HG03064 (cell line): ENCODE data around the gene OR8D1.
A peak's percentile ranks its signal among the peaks of the same experiment; 100 is the strongest.

Experiments used
- ATAC-seq: cut with Tn5 transposase; IDR thresholded peaks from one replicate; pipeline ENCODE4 v1.9.1; 2021; ENCODE audit warnings: low read depth; ENCODE audit not compliant: unreplicated experiment

Gene OR8D1

DNA sequence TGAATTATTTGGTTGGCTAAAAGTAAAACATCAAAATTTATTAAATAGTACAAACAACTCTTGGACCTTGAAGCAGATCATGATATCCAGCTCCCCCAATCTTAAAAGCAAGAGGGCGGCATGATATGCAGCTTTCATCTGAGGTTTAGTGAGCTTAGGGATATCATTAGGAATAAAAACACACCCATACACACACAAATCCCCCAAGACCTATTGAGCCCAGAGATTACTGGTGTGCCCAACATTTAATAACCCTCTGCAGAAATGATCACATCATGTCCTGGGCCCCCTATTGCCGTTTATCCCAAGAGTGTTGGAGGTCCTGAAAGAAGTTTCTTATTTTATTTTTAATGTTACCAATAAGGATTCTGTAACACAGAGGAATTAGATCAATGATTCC, at the start of gene OR8D1:
TSS of gene OR8D1 (minus strand) at position 101 of the 400 bp plus-strand sequence. CDS start 3,183 bp downstream, outside the sequence.
- ATAC-seq: no peak

DNA sequence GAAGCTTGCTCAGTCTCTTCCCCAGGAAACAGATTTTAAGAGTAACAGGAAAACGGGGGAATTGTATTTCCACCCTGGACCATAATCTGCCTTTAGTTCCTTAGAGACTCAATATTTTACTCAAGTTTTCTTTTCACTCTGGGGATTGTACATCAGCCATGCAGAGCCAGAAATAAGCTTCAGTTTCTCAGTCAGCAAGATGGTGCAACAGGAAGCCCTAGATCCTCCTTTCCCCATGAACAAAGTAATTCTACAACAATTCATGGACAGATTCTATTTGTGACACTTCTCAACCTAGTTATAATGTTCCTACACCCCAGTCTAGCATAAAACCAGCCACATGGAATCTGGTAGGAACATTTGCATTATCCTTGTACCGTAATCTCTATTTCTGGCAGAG, 45.8 kb upstream of the OR8D1 start:
- no peak for ATAC-seq

DNA sequence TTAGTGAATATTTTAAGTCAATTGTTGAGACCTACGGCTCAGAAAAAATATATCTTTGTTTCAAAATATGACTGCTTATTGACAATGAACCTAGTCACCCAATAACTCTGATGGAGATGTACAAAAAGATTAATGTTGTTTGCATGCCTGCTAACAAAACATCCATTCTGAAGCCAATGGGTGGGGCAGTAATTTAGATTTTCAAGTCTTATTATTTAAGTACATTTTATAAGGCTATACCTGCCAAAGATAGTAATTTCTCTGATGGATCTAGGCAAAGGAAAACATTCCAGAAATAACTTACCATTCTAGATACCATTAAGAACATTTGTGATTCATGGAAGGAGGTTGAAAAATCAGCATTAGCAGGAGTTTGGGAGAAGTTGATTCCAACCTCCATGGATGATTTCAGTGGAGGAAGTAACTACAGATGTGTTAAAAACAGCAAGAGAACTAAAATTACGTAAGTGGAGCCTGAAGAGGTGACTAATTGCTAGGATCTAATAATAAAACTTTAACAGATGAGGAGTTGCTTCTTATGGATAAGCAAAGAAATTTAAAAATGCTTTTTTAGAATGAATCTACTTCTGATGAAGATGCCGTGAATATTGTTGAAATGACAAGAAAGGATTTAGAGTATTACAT, 32.7 kb upstream of the OR8D1 start:
- no peak for ATAC-seq

DNA sequence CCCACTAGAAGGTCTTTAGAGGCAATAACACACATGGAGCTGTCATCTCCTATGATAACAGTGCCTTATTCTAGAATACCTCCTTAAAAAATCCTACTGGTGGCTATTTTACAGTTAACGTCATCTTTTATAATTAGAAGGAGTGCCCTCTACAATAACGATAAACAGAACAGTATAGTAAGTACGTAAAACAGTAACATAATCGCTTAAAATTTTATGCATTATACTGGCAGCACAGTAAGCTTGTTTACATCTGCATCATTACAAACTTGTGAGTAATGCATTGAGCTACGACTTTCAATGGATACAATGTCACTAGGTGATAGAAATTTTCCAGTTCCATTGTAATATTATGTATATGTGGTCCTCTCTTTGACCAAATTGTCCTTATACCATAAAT, 30.6 kb upstream of the OR8D1 start:
- ATAC-seq: no peak

DNA sequence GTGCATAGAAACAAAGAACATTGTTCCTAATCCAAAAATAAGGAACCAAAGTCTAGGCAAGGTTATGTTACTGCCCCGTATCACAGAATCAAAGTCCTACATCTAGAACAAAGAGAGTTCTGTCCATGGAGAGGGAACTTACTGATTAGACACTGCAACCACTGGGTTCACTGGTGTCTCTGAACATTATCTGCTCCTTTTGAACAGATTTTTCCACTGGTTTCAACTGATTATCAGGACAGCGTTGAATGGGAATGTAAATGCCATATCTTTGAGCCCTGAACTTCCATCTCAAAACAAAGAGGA, 26.3 kb upstream of the OR8D1 start:
- no peak for ATAC-seq

DNA sequence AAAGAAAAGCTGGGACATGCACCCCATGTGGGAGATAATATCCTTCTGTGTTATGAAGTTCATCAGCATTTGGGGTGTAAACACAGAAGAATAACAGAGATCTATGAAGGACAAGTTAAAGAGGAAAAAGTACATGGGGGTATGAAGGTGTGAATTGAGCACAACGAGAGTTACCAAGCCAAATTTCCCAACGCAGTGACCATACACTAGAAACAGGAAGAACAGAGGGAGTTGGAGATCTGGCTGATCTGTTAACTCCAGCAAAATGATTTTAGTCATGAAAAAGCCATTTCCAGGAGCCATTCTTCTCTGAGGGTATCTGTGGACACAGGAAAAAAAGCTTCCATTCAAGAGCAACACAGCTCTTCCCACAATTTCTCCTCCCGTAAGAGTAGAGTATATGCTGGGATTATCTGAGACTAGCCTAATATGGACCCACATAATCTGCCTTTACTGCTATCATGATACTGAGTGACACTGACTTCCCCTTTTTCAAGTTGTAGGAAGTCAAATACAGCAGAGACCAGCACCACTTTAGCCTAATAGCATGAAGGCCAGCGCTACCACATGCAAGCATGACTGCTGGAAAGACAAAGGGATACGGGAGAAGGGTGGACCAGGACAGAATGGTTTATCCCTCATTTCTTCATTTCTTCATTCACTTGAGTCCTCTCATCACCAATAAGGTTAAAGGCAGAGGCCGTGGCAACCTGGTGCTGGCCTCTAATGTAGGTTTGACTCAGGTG, 25.8 kb upstream of the OR8D1 start:
- ATAC-seq: no peak

DNA sequence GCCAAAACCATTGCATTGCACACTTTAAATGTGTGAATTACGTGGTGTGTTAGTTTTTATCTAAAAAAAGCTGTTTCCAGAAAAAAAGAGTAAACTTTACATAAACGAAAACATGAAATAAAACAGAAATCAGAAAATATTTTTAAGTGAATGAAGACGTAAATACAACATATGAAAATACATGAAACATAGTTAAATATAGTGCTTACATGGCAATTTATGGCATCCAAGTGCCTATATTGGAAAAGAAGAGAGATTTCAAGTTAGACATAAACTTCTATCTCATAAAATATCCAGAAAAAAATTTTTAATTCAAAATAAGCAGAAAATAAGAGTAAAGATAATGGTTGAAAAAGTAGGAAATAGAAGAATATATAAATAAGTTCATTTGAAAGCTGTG, 18.1 kb upstream of the OR8D1 start:
- ATAC-seq: no peak

DNA sequence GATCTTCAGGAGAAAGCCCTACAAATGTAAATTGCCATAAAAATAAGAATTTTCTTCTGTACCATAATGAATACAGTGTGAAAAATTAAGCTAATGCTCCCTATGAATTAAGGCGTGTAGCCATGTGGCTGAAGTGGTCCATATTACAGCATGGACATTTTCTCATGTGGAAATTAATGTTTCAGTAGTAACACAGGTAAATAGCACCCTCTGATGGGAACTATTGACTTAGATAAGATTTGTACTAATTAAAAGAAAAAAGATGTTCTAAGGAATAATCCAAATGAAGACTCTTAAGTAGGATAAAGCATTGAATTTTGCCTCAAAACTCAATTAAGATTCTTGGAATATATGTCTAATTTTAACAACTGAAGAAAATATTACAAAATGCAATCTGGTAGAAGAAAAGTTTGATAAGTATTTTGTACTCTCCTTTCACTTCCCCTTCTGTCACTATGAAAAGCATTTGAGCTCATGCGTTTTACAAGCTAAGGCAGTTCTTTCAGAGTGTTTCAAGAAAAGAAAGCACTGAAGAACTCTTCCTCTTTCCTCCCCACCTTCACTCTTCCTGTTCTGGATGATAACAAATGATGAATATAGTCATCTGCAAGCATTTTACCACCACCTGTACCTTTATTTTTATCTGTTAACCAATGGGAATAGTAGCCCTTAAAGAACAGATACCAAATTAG, 16.2 kb upstream of the OR8D1 start:
- peak; percentile 99 for ATAC-seq

DNA sequence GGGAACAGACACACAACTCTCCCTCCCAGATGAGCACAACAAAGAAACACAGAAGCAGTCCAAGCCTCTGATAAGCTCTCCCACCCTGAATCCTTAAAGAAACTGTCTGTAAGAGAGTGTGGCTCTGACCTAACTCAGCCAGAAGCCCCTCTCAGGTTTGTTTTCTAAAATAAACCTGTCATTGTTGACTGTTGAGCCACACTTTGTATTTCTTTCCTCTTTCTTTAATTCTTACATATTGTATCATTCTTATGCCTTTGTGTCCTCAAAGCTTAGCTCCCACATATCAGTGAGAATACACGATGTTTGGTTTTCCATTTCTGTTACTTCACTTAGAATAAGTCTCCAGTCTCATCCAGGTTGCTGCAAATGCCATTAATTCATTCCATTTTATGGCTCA, 14.0 kb upstream of the OR8D1 start:
- ATAC-seq: no peak

DNA sequence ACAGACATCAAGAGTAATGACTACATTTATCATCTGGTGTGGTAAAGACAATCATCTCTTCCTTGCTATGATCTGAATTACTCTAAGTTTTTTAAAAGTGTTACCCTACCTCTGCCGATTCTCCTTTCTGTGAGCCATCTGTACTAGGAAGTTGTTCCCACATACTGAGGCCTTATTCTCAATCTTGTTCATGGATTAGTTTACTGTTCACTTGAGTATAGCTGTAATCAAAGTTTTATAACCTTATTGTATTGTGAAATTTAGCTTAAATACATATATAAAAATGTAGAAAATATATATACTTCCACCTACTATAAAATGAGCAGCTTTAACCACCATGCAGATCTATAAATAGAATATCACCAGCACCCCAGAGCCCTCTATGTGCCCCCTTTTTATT, 8.6 kb upstream of the OR8D1 start:
- no peak for ATAC-seq

DNA sequence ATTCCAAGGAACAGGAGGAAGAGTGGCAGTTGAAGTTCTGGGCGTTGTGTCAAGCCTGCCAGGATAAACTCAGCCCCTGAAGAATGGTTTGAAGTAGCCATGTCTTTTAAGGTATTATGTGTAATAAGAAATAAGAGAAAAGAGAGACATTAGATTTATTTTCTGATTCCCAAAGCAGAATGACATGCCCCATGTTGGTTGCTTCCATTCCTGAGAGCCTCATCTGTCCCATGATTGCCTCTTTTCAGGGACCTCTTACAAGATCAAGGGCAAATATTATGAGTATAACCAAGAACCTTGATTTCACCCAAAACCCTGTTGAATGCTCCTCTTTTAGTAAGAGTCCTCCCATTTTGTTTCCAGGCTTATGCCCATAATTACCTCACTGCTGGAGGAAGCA, 6.3 kb upstream of the OR8D1 start, which contains the start of gene OR8D2:
TSS of gene OR8D2 (minus strand) at position 101 of the 400 bp plus-strand sequence. CDS start at position 101, 0 bp downstream.
- ATAC-seq: no peak

DNA sequence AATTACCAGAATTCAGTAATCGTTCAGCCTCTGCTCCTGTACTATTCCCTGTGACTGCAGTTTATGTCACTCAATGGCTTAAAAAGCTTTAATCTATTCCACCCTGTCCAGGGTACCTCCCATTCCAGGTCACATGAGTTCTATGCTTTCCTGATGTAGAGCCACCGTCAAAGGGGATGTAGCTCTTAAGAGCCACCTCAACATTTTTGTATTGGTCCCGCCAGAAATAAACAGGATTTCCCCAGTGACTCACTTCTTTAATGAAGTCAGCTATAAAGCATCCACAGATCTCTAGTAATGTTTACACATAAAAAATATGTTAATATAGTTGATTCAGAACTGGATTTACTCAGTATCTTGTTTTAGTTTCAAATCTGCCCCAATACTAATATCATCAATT, 1.3 kb upstream of the OR8D1 start:
- ATAC-seq: no peak

DNA sequence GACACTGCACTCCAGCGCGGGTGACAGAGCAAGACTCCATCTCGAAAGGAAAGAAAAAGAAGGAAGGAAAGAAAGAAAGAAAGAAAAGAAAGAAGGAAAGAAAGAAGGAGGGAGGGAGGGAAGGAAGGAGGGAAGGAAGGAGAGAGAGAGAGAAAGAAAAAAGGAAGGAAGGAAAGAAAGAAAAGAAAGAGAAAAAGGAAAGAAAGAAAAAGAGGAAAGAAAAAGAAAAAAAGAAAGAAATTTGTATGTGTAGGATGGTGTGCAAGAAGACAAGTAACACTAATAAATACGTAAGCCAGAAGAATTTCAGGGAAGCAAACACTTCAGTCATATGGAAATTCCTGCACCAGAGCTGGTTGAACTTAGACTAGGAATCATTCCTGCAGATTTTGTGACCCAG, 618 bp downstream of the OR8D1 start:
- ATAC-seq: no peak

DNA sequence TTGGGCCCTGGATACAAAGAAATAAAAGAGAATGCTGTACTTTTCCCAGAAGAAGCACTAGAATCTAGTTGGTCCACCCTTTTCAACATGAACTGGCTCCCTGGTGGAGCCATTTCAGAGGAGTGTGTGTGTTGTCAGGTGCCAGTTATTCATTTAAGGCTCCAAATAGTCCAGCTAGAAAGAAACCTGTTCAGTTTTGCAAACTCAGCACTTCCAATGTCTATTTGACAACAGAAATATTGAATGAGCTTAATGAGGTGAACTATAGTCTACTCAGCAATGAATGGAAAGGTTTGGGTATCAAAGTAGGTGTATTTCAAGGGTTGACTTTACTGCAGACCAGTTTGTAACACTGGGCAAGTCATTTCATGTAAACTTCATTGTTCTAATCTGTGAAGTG, 2.1 kb downstream of the OR8D1 start:
- ATAC-seq: no peak

DNA sequence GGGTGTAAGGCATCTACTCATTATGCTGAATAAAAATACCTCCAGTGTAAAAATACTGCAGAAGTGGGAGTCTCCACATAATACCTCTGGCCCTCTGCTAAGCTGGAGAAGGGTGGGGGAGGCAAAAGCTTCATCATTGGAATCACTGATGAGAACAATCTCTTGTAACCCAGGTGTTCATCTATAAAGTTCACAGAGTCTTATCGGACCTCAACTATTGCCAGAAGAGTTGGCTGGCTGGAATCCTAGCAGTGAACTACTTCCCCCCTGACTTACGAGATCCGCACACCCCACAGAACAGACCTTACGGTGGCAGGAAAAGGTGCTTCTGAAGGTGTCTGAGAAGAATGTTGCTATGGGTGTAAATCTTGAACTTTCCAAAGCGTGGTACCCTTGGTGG, 2.5 kb downstream of the OR8D1 start:
- no peak for ATAC-seq

DNA sequence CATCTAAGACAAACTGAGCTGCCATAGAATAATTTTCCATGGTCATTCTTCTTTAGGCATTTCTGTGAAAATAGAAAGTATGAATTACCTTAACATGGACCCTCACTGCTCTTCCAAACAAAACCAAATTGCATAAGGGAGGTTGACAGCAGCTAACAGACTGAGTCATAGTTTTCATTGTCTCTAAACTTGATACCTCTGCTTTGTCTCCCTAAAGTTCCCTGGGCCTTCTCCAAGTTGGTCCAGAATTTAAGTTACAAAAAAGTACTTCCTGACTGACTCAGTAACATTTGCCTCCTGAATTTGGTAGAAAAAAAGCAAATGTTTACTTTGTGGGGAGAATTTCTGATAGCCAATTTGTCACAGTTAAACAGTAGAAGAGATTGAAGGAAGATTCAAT, 3.0 kb downstream of the OR8D1 start:
- no peak for ATAC-seq

DNA sequence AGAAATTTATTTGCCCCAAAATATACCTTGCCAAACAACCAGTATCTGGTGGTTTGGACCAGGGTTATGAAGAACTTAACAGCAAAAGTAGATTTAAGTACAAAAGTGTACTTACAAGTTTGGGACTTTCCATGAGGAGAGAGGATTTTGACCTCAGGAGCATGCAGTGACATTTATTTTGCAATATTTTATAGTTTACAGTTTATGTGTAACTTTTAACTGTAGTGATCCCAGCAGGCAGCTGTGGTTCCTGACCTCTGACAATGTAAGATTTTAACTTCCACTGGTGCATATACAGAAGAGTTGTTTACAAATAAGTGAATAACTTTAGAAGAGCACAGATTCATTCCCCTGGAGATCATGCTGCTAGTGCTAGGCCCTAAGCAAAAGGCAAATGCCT, 6.7 kb downstream of the OR8D1 start:
- no peak for ATAC-seq

DNA sequence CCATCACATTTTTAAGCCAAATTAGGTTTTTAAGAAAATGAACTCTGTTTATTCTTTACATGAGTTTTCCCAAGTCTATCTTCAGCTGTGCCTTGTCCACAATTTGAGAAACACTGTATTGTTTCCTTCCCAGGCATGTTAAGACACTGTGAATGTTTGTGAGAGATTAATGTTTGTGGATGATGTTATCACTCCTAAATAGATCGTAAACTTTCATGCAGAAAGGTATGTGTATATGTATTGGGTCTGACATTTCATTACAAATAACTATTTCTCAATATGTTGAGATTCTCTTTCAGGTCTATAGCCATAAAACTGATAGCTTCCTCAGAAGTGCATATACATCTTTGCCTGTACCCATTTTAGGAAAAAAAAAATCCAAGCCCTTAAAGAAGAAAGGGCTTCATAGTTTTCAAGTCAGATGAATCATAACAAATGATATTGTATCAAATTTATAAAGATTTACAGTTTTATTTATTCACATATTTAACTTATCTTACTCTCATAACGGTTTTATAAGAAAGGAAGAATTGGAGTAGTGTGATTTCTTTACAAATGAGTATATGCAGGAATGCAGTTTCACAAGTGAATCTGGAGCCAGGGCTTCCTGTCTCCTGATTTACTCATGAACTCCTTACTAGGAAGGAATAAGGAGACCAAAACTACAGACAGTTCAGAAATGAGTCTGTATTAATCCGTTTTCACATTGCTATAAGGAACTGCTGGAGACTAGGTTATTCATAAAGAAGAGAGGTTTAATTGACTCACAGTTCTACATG, 11.2 kb downstream of the OR8D1 start:
- ATAC-seq: no peak

DNA sequence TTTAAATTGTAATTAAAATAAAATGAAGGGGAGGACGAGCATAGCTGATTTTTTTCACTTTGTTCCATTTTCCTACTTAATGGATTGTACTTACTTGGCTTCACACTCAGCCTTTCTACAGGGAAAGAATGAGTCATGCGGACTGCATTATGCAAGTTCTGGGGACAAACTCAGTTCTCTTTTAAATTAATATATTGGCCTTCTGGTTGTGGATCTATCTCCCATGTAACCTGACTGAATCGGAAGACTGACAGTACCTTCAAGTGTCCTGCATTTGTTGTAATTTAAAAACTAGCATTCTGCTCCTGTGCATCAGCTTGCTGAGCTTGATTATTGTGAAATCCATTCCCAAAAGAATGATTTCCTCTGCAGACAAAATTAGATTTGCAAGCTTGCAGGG, 12.2 kb downstream of the OR8D1 start:
- ATAC-seq: no peak

DNA sequence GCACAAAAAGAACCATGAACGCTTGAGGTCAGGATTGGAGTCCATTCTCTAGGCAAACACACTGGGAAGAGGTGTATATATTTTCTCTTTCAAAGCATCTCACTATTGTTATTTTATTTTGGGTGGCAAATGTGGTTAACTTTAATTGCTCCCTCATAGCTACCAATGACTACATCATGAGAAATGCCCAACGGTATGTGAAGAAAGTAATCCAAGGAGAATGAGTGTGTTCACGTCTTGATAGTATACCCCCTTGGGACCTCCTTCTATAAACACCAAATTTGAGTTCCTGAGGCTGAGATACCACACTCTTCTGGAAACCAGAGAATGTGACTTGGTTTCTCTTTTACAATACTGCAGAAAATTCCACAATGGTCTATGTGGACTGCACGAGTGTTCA, 15.8 kb downstream of the OR8D1 start:
- ATAC-seq: no peak

DNA sequence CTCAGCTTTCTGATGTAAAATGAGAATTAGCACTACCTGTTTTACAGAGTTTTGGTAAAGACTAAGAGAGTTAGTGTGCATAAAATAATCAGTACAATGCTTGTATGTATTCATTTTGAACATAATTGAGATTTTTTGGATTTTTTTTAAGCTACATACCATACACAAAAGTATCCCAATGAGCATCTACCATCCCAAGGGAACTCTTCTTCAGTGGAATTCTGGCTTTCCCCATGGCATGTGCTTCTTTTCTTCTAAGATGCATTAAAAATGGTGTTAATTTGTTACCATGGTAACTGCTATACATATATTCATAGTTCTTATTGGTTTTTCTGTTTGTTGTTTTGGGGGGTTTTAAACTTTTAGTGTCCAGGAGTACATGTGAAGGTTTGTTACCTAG, 17.7 kb downstream of the OR8D1 start:
- no peak for ATAC-seq
